ENCODE results near the gene HBG1.
"Not testable (repeated sequence)": the region's sequence is repeated elsewhere in the genome, so short reads cannot be mapped to it uniquely, and the experiment has no call there.

HBG1 gene

GRCh38 chr11:5277807-5278382 is 28.2 kb upstream of the HBG1 start:
- DNase-seq (ENCODE audit: low spot score) = no peak

- no peak for DNase-seq (ENCODE audit: low spot score)
Observed at GRCh38 chr11:5276697-5277096, 27.0 kb upstream of the HBG1 start.

- DNase-seq (ENCODE audit: low spot score) = no peak
Observed at GRCh38 chr11:5275369-5276110, 25.9 kb upstream of the HBG1 start.

GRCh38 chr11:5274395-5274794 is 24.7 kb upstream of the HBG1 start:
- no peak for DNase-seq (ENCODE audit: low spot score)

GRCh38 chr11:5272395-5273017 is 22.8 kb upstream of the HBG1 start:
- DNase-seq (ENCODE audit: low spot score) = no peak

- DNase-seq (ENCODE audit: low spot score) = no peak
Observed at GRCh38 chr11:5269715-5270147, 20.1 kb upstream of the HBG1 start, which contains the start of gene HBE1. HBE1 (minus strand) TSS chr11:5269945; CDS start chr11:5269890, 55 bp downstream.

- no peak for DNase-seq (ENCODE audit: low spot score)
Observed at GRCh38 chr11:5267033-5267563, 17.4 kb upstream of the HBG1 start.

- DNase-seq (ENCODE audit: low spot score) = no peak
Observed at GRCh38 chr11:5266609-5267008, 17.0 kb upstream of the HBG1 start.

GRCh38 chr11:5265832-5266231 is 16.2 kb upstream of the HBG1 start:
- no peak for DNase-seq (ENCODE audit: low spot score)

GRCh38 chr11:5258543-5259262 is 9.0 kb upstream of the HBG1 start:
- no peak for DNase-seq (ENCODE audit: low spot score)

- DNase-seq (ENCODE audit: low spot score) = no peak
Observed at GRCh38 chr11:5257296-5257695, 7.6 kb upstream of the HBG1 start.

GRCh38 chr11:5254646-5255413 is 5.2 kb upstream of the HBG1 start, which contains the start of gene HBG2:
HBG2 (minus strand) TSS chr11:5254781; CDS start chr11:5254728, 53 bp downstream.
- DNase-seq (ENCODE audit: low spot score) = not testable (repeated sequence)

GRCh38 chr11:5254023-5254422 is 4.4 kb upstream of the HBG1 start:
- not testable (repeated sequence) for DNase-seq (ENCODE audit: low spot score)

- DNase-seq (ENCODE audit: low spot score) = not testable (repeated sequence)
Observed at GRCh38 chr11:5253440-5253839, 3.8 kb upstream of the HBG1 start.

GRCh38 chr11:5252919-5253265 is 3.2 kb upstream of the HBG1 start:
- DNase-seq (ENCODE audit: low spot score) = no peak

GRCh38 chr11:5252192-5252918 is 2.7 kb upstream of the HBG1 start:
- DNase-seq (ENCODE audit: low spot score) = no peak

- DNase-seq (ENCODE audit: low spot score) = no peak
Observed at GRCh38 chr11:5251746-5252145, 2.1 kb upstream of the HBG1 start.

GRCh38 chr11:5250543-5251204 is 1.0 kb upstream of the HBG1 start:
- DNase-seq (ENCODE audit: low spot score) = no peak

GRCh38 chr11:5248498-5248897 is 1.2 kb downstream of the HBG1 start:
- DNase-seq (ENCODE audit: low spot score) = not testable (repeated sequence)

- DNase-seq (ENCODE audit: low spot score) = no peak
Observed at GRCh38 chr11:5247472-5248192, 2.0 kb downstream of the HBG1 start.
